HepG2 (cell line): ENCODE results near the gene SNAI3.
A peak's percentile ranks its signal among the peaks of the same experiment; 100 is the strongest.

Source experiments
- ATF2 ChIP-seq: sonication (generic); formaldehyde crosslinking; IDR thresholded peaks from 2 replicates; pipeline ENCODE4 v1.4.0; 2020; ENCODE audit warnings: missing genetic modification reagents
- CTCF ChIP-seq: sonication (generic); formaldehyde crosslinking; IDR thresholded peaks from 2 replicates; pipeline ENCODE4 v1.5.0; 2020; ENCODE audit warnings: mild to moderate bottlenecking, missing genetic modification reagents, moderate library complexity
- FIP1L1 ChIP-seq: fragments of 200-400 bp; formaldehyde crosslinking; IDR thresholded peaks from 2 replicates; pipeline ENCODE4 v1.6.1; 2018; ENCODE audit warnings: low read depth, mild to moderate bottlenecking, low read length, moderate library complexity, borderline replicate concordance; ENCODE audit not compliant: insufficient read depth
- FOXA1 ChIP-seq, 2 experiments: fragments of 450-650 bp in 1 of 2; sonication (generic) in 1 of 2; formaldehyde crosslinking in 1 of 2; IDR thresholded peaks; 2 replicates each; pipeline versions ENCODE4 v1.4.0 to v1.6.1; 2016 to 2020; ENCODE audit warnings: missing genetic modification reagents in 1 of 2
- FOXJ3 ChIP-seq: sonication (generic); formaldehyde crosslinking; IDR thresholded peaks from 2 replicates; pipeline ENCODE4 v1.4.0; 2020; ENCODE audit warnings: missing genetic modification reagents, mild to moderate bottlenecking, borderline replicate concordance
- NR2F2 ChIP-seq: IDR thresholded peaks from 2 replicates; pipeline ENCODE4 v1.6.1; 2012; ENCODE audit warnings: low read depth, inconsistent platforms, borderline replicate concordance
- POLR2AphosphoS5 ChIP-seq: IDR thresholded peaks from 2 replicates; pipeline ENCODE4 v1.6.1; 2012; ENCODE audit warnings: low read depth, low read length
- SMARCC2 ChIP-seq: fragments of 450-650 bp; IDR thresholded peaks from 2 replicates; pipeline ENCODE4 v1.6.1; 2017; ENCODE audit warnings: antibody characterized with exemption, mild to moderate bottlenecking
- ZBTB3 ChIP-seq: sonication (generic); formaldehyde crosslinking; IDR thresholded peaks from 2 replicates; pipeline ENCODE4 v1.4.0; 2020; ENCODE audit warnings: low read depth, mild to moderate bottlenecking, moderate library complexity, missing genetic modification reagents, borderline replicate concordance
- ZNF432 ChIP-seq: sonication (generic); formaldehyde crosslinking; IDR thresholded peaks from 2 replicates; pipeline ENCODE4 v1.5.0; 2020; ENCODE audit warnings: missing genetic modification reagents, mild to moderate bottlenecking, borderline replicate concordance
- ZNF644 ChIP-seq: IDR thresholded peaks from 2 replicates; pipeline ENCODE4 v1.6.1; 2016; ENCODE audit warnings: low read depth

- TF ChIP-seq SMARCC2 (no peak), CTCF (peak; percentile 37), ZNF644 (CRISPR knock-in tag) (no peak), ZNF432 (CRISPR knock-in tag) (no peak), FOXA1 (IDR thresholded peaks at IDR 0.05) (no peak), FOXA1 (CRISPR knock-in tag; IDR thresholded peaks at IDR 0.05) (no peak), FIP1L1 (no peak), POLR2AphosphoS5 (no peak), NR2F2 (no peak), ATF2 (CRISPR knock-in tag) (no peak), ZBTB3 (CRISPR knock-in tag) (no peak), FOXJ3 (CRISPR knock-in tag) (no peak)
Measured at GRCh38 chr16:88687254-88687576, 908 bp upstream of the SNAI3 start.
